ELR (cell line): ENCODE data around the gene RFX6.
A peak's percentile ranks its signal among the peaks of the same experiment; 100 is the strongest.
"Not testable (repeated sequence)": the region's sequence is repeated elsewhere in the genome, so short reads cannot be mapped to it uniquely, and the experiment has no call there.

Experiments
- DNase-seq: peaks from one replicate; pipeline ENCODE4 v3.0.0-alpha.2; 2015; ENCODE audit warnings: low read depth

RFX6 gene, protein sequence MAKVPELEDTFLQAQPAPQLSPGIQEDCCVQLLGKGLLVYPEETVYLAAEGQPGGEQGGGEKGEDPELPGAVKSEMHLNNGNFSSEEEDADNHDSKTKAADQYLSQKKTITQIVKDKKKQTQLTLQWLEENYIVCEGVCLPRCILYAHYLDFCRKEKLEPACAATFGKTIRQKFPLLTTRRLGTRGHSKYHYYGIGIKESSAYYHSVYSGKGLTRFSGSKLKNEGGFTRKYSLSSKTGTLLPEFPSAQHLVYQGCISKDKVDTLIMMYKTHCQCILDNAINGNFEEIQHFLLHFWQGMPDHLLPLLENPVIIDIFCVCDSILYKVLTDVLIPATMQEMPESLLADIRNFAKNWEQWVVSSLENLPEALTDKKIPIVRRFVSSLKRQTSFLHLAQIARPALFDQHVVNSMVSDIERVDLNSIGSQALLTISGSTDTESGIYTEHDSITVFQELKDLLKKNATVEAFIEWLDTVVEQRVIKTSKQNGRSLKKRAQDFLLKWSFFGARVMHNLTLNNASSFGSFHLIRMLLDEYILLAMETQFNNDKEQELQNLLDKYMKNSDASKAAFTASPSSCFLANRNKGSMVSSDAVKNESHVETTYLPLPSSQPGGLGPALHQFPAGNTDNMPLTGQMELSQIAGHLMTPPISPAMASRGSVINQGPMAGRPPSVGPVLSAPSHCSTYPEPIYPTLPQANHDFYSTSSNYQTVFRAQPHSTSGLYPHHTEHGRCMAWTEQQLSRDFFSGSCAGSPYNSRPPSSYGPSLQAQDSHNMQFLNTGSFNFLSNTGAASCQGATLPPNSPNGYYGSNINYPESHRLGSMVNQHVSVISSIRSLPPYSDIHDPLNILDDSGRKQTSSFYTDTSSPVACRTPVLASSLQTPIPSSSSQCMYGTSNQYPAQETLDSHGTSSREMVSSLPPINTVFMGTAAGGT

DNA sequence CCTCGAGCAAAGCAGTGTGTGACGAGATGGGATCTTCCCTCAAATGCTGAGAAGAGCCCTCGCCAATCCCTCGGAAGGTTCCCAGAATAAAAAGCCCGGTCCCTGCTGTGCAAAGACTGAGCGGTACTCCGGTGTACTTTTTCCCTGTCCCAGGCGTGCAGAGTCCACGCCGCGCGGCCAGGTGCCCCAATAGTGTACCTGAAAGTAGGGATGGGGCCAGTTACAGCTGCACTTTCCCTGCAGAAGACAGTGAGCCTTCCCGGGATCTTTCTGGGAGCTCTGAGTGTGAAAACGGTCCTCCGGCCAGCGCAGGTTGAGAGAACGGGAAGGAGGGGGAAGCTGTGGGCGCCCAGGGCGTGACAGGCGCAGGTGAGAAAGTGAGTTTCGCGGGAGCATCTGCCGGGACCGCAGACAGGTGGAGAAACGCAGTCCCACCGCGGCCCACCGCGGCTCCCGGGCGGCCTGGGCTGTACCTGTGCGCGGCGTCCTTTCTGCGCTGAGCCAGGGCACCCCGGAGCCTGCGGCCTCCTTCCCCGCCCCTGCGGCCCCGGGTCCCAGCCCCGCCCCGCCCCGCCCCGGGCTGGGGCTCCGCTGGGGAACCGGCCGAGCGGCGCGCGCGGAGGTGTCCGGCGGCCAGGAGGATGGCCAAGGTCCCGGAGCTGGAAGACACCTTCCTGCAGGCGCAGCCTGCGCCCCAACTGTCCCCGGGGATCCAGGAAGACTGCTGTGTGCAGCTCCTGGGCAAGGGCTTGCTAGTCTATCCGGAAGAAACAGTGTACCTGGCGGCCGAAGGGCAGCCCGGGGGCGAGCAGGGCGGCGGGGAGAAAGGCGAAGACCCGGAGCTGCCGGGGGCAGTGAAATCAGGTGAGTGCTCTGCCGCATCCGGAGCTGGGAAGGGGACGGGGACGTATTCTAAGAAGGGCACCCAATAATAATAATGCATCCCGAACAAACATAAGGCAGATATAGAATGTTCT lies at the start of gene RFX6:
TSS of gene RFX6 (plus strand) at position 608 of the 977 bp plus-strand sequence. CDS start at position 642, 34 bp downstream.
- DNase-seq: no peak

DNA sequence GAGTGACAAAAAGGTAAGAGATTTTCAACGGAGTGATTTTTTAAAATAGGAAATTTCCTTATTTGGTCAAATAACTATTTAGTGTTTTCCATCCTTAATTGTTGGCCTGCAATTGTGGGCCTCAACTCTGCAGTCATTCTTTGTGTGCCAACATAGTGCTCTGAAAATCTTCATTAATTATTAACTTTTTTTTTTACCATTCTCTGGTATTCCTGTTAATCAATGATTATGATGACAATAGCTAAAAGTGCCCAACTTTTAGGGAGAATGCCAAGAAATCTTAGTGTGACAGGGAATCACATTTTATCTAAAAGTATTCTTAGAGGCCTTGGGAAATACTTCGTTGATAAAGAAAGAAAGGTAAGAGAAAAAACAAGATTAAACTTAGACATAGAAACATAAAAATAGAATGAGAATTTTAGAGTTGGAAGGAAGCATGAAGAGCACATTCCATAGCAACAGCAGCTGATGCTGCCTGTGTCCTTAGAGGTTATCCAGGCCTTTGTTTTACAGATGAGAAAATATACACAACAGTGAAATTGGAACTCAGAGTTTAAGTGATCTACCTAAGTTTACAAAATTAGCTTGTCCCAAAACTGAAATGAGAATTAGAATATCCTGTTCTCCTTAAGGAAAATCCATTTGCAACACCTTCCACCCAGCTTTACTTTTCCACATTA lies 49.3 kb upstream of the RFX6 start:
- DNase-seq: no peak

DNA sequence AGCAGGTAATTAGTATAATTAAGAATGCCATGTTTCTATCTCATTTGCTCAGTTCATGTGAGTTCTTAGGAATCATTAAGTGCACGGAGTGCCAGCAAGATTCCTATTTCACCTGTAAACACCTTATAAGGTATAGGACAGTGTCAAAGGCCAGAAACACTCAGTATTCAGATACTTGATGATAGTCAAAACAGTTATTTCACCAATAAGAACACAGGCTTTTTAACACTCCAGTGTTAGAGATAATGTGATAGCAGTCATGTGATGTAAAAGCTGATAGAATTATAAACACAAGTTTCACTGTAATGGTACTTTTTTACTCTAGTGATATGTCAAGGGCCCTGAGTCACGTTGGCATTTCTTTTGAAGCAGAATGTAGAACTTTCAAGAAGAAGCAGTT lies 48.1 kb upstream of the RFX6 start, which contains the start of gene GPRC6A:
TSS of gene GPRC6A (minus strand) at position 101 of the 400 bp plus-strand sequence. CDS start at position 31, 70 bp downstream.
- DNase-seq: no peak

DNA sequence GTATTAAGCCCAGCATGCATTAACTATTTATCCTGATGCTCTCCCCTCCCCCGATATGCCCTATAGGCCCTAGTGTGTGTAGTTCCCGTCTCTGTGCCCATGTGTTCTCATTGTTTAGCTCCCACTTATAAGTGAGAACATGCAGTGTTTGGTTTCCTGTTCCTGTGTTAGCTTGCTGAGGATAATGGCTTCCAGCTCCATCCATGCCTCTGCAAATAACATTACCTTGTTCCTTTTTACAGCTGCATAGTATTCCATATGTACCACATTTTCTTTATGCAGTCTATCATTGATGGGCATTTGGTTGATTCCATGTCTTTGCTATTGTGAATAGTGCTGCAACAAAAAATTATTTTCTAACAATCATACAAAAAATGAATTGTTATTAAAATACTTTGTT lies 42.5 kb upstream of the RFX6 start:
- DNase-seq: not testable (repeated sequence)

DNA sequence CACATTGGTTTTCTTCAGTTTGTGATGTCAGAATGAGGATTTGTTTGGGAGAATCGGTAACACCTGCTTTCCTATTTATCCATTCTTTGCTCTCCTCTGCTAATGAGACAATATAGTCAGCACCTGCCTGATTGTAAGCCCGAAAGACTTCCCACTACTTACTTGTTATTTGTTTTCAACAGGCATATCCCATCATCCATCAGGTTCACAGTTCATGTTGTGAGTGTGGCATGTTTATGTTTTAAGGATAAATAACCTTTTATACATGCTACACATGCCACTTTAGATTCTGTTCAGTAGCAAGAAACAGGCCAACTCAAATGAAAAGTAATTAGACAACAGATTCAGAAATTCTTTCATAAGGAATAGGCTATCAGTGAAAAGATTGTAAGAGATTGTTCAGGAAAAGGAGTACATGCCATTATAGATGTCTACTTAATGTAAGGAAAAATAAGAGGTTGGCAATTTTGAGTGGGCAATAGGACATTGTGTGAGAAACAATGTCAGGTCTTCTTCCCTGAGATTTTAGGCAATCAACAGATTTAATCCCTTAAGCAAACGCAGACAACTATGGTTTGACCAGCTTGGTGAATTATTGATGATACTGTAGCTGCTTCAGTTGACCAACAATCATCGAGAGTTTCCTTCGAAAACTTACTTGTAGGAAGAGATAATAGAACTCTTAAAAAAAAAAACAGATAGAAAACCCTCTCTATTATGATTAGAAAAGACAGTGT lies 40.3 kb upstream of the RFX6 start:
- DNase-seq: no peak

DNA sequence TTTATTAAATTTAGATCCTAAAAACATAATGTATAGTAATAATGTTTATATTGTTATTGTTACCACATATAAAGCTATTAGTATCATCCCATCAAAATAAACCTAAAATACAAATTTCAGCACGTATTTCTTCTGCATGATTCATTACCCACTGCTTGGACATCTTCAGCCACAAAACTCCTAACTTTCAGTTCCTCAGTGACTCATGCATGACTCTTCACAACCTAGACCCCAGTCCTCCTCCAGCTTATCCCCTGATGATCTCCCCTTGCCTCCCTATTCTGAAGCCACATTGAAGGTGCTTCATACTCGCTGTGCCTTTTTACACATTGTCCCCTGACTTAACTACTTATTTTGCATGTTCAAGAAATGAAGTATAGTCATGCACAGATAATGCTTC lies 37.0 kb upstream of the RFX6 start:
- peak; percentile 81 for DNase-seq

DNA sequence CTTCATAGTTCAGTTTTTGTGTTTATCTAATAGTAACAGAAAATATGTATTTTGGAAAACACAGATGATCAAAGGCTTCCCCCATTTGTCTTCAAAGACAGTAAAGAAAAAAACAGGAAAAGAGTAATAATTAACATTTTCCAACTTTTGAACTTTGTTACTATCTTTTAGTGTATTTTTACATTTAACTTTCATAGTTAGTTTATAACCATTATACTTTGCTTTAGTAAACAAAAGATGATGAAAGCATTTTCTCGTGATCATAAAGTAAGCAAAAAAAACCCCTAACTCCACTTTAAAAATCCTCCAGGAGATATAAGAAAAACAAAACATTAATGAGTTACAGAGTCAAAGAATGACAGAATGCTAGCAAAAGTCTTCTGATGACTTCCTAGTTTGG lies 34.6 kb upstream of the RFX6 start:
- DNase-seq: no peak

DNA sequence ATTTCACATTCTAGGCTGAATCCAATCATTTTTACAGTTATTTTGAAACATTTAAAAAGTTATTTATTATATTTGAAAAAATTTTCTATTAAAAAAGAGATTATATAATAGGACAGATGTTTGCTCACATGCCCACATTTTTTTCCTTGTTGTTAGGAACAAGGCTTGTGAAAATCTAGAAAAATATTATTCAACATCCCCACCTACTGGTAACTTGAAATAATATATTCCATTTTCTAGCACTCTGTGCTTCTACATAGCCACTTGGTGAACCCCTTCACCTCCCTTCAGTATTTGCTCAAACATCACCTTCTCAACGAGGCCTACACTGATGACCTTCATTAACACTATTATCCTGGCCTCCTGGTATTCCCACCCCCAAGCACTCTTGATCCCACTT lies 29.8 kb upstream of the RFX6 start:
- DNase-seq: peak; percentile 65

DNA sequence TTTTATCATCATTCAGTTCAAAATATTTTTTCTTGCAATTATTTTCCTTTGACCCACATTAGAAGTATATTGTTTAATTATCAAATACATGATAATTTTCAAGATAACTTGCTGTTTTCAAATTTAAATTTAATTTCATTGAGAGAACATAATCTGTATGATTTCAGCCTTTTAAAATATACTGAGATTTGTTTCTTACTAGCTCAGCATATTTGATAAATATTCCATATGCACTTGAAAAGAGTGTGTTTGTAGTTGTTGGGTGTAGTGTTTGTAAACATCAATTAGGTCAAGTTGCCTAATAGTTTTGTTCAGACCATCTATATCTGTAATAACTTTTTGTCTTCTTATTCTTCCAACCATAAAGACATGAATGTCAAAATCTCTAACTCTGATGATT lies 19.0 kb upstream of the RFX6 start:
- DNase-seq: no peak

DNA sequence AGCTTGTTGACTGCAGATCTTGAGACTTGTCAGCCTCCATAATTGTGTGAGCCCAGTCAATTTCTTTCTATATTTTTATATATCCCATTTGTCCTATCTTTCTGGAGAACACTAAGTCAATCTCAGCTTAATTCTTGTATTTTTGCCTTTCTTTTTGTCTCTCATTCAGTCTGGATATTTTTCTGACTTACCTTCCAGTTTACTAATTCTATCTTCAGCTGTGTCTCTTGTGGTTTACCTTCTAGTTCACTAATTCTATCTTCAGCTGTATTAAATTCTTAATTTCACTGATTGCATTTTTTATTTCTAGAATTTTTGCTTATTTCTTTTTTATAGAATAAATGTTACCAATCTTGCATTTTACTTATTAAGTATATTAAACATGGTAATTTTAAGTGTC lies 17.8 kb upstream of the RFX6 start:
- no peak for DNase-seq

DNA sequence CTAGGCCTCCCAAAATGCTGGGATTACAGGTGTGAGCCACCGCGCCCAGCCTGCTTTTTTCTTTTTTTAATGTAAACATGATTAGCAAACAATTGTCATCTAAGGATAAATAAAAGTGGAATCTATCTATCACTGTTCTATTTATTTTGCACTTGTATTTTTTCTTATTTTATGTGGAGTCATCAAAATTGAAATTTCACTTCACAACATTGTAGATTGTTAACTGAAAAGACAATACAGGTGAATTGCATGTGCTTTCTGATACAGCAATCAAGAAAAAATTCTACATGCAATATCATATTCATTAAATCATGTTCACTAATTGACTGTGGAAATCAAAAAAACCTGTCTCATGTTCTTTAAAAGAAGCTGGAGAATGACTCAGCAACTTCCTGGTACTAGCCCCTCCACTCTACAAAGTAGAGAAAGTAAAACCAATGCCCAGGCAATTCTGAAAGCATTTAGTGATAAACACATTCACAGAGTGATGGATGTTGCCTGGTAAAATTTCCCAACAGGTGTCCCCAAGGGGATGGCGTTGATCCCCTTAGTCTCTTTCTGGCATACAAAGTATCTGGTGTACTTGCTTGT lies 10.7 kb upstream of the RFX6 start:
- DNase-seq: peak; percentile 11

DNA sequence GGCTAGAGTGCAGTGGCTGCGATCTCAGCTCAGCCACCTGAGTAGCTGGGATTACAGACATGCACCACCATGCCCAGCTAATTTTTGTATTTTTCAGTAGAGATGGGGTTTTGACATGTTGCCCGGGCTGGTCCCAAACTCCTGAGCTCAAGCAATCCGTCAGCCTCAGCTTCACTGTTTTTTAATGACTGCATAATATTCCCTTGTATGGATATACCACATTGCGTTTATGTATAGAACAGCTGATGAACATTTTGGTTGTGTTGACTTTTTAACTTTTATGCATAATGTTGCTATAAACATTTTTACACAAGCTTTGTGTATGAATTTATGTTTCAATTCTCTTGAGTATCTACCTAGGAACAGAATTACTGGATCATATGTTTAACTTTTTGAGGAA lies 4.3 kb upstream of the RFX6 start:
- DNase-seq: no peak

DNA sequence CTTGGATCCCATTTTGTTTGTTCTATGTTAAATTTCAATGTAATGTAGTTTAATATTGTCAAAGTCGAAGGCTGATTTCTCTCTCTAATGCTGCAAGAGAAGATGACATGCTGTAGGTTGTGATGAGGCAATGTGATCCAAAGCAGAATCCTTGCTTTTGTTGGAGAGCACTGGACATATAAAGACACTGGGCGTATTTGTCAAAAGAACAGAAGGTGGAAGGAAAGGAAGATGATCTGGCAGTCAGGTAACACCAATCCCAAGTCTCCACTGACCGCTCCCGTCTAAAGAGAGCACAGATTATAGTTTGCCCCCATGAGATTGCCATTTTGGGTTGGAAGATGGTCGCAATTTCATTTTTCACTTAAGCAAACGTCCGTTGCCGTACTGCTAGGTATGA lies 935 bp upstream of the RFX6 start:
- no peak for DNase-seq

DNA sequence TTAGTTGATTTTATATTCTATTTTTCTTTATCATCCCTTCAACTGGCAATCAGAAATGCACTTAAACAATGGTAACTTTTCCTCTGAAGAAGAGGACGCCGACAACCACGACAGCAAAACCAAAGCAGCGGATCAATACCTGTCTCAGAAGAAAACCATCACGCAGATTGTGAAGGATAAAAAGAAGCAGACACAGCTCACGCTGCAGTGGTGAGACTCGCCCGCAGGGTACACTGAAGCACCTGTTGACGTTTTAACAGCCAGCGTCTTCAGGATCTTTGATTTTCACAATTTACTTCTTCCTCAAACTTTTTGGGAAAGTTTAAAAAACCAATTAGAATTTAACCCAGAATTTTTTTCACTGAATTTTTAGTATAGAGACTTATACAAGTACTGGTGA lies 701 bp downstream of the RFX6 start:
- DNase-seq: no peak

DNA sequence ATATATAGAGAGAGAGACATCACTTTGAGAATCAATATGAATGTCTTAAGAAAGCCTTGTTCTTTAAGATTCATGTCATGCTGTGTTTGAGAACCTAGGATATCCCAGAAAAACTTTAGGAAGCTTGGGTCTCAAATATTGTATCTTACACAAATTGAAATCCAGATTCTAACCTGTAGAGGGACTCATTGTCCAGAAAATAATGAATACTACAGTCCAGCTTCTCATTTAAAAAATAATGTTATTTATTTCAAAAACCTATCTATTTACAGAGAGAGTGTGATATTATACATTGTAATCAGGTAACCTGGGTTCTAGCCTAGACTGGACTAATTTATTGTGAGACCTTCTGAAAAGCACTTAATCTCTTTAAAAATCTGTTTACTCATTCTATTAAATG lies 4.2 kb downstream of the RFX6 start:
- DNase-seq: peak; percentile 18

DNA sequence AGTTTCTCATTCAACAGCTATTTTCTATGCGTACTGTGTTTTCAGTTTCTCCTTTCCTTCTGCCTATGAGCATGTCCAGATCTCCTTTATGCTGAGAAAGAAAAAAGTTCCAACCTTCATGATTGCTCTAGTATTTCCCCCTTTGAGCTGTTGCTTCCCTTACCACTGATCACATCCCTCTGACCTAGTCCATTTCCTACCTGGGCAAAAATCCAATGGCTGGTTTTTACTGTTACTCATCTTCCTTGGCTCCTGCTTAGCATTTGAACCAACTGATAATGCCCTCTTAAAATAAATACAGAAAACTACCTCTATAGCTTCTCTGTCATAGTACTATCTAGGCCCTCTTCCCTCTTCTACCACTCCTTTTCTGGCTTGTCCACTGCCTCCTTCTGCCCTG lies 6.0 kb downstream of the RFX6 start:
- no peak for DNase-seq

DNA sequence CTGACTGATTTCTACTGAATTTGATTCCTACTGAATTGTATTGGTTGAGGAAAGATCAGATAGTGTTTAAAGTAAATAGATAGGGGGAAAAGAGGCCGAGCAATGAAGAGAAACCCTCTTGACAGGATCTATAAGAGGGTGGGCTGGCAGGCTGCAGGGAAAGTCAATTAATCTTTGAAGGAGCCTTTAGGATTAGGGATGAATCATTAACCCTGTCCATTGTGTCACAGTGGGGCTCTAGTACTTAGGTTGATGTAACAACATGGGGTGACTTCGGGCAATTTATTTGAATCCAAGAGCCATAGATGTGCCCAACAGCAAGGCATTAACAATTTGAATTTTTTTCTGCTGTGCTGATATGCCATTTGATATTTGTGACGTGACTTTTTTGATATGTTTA lies 7.5 kb downstream of the RFX6 start:
- DNase-seq: no peak

DNA sequence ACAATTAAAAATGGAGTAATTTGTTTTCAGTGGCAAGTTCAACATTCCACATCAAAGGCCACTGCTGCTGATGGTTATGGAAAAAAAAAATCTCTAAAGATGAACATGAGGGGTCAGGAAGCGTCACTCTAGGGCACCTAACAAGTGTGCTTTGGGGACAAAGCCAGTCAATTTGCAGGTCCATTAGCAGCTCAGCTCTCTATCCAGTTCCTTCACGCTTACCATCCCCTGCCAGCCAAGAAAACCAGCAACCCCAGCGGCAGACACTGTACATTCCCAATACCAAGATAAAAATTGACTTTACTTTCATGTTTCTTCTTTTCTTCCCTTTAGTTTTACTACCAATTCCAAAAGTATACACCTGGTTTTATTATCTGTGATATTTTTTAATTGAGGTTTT lies 10.1 kb downstream of the RFX6 start:
- DNase-seq: no peak

DNA sequence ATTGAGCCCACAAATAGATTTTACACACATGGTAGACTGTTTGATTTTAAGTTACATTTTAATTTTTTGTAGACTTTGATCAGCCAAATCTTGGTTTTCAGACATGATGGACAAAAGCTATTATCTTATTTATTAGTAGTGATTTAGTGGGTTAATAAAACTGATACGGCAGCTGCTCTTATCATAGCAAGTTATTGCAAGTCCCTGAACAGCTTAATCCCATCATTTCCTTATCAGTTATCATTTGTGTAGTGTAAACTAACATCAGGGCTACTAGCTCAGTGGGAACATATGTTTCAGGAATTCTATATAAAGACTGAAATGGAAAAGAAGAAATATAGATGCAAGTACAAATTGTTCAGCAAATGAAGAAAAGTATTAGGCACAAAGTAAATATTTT lies 10.9 kb downstream of the RFX6 start:
- no peak for DNase-seq

DNA sequence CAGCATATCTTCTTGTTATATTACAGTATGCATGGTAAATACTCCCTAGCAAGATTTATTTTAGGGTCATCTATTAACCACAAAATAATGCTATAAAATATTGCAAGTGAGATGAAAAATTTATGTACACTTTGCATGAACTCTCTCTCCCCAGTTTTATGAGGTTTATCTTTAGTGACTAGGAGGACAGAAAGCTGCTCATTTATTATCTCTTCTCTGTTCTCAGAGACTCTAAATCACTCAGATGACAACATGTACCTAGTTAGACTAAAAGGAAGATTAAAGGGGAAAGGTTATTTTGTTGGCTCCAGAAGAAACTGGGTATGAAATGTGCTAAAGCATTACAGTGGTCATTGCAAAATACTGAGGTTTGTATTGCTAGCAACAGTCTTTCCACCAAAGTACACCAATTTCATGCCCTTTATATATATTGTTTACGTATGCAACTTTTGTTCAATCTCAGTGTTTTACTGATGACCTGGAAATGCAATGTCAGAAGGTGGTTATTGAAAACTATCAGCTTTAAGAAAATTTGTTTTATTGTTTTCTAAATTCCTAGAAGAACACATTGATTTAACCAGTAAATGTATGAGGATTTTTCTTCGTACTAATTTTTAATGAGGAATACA lies 11.8 kb downstream of the RFX6 start:
- DNase-seq: no peak
